ENCODE data around the gene GJD4.
A peak's percentile ranks its signal among the peaks of the same experiment; 100 is the strongest.

GJD4 gene, protein sequence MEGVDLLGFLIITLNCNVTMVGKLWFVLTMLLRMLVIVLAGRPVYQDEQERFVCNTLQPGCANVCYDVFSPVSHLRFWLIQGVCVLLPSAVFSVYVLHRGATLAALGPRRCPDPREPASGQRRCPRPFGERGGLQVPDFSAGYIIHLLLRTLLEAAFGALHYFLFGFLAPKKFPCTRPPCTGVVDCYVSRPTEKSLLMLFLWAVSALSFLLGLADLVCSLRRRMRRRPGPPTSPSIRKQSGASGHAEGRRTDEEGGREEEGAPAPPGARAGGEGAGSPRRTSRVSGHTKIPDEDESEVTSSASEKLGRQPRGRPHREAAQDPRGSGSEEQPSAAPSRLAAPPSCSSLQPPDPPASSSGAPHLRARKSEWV

DNA sequence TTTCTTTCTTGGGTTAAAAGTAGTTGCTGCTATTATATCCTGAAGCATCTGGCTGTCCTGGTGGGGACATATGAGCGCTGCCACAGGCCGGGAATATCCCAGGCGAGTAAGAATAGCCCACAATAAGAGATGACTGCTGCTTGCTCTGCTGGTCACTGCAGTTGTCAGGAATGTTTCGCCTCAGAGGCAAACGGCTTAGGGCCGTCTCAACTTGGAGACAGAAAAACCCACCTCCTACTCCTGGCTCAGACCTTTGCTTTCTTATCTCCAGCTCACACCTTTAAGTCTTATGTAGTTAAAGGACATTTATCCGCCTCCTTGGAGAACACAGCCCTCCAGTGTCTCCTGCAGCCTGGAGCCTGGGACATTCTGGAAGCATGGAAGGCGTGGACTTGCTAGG, at the start of gene GJD4:
Gene GJD4 (plus strand): TSS at position 151 of the 400 bp plus-strand sequence. CDS start 227 bp downstream, at position 378.
- no peak for DNase-seq (ENCODE audit: low read depth)

GRCh38 chr10:35555962-35556930, 48.9 kb upstream of the GJD4 start:
- no peak for DNase-seq (ENCODE audit: low read depth)

GRCh38 chr10:35558276-35558675, 46.9 kb upstream of the GJD4 start:
- no peak for DNase-seq (ENCODE audit: low read depth)

DNA sequence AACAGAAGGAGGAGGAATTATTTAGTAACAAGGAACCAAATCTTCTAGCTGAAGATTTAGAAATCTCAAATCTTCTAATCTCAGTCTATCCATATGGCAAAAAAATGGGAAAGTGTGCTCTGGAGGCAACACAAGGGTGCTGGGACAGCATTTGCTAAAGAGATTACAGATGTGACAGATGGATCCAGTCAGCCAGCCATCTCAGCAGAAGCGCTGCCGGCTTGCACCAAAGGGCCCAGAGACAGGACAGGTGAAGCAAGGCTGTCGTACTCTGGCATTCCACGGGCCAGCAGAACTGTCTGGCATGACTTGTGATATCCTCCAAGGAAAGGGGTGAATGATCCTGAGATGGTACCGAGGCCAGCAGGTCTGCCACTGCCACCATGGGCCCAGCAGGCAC, 45.7 kb upstream of the GJD4 start:
- no peak for DNase-seq (ENCODE audit: low read depth)

DNA sequence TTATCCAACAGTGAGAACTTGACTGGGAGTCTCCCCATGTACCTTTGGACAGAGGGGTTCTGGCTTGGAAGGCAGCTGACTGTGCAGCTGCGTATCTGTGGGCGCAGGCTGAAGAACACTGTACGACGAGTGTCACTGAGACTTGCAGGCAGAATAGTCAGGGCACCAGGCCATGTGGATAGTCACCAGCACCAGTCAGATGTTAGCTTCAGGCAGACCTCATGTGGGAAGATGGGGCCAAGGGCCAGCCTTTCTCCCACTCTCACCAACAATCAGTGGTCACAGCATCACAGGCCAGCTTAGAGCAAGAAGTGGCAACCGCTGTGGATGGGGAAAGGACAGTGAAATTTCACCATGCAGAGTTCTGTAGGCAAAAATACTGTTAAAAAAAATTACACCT, 43.4 kb upstream of the GJD4 start:
- no peak for DNase-seq (ENCODE audit: low read depth)

GRCh38 chr10:35562427-35562826, 42.7 kb upstream of the GJD4 start:
- DNase-seq (ENCODE audit: low read depth), result no peak

- peak; percentile 29 for DNase-seq (ENCODE audit: low read depth)
These were observed 41.8 kb upstream of the GJD4 start for GRCh38 chr10:35563261-35563891.

DNA sequence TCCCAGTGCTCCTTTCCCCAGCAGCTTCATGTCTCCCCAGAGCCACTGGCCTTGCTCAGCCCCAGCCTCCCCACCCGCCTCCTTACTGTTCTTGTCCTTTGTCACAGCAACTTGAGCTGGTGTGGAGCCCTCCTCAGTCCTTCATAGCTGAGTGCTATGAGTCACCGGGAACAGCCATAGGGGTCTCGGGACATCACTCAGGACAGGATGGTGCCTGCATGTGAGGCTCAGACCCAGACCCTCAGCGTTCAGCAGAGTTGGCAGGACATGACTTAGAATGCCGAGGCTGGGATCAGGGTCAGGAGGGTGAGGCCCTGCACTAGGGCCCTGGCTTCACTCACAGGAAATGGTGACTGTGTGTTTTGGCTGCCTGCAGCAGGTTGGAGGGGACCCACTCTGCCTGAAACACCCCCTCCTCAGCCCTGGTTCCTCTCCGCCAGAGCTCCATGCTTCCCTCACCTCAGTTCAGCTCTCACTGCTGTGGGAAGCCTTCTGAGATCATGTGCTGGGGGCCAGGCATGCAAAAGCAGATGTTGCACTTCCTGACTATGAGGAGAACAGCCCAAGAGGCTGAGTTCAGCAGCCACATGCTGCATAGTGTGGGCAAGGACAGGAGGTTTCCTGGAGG, 40.7 kb upstream of the GJD4 start:
- no peak for DNase-seq (ENCODE audit: low read depth)

DNA sequence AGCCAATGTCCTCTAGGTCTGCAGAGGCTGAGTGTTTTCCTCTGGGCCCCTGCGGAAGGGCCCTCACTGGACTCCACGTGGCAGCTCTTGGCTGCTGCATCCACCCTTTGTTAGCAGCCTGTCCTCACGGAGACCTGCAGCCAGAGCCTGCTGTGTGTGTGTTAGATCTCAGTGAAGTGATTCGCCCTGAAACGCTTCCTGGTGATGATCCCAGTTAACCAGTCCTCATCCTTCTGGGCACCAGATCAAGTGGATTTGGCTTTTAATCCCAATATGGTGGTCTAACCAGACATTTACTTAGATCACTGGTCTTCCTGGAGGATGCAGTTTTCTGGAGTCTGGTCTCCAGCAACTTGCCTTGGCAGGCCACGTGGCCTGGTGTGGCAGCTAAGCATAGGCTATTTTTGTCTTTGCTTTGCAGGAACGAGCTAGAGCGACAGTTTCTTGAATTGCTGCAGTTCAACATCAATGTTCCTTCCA, 39.5 kb upstream of the GJD4 start:
- DNase-seq (ENCODE audit: low read depth), result no peak

DNA sequence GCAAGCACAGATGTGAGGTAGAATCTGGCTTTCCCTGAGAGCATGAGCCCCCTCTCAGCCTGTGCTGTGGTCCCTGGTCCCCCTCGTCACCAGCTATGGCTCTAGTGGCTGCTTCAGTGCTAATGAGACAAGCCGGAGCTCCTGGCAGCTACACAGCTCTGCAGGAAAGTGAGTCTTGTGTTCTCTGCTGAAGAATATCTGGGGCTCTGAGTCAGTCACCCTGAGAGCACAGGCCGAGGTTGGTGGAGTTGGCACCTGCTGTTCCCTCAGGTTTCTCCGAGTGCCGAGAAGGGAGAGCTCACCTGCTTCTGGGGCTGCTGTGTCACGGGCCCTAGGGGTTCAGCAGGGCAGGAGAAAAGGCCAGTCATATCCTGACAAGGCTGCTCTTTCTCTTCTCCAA, 37.2 kb upstream of the GJD4 start:
- no peak for DNase-seq (ENCODE audit: low read depth)

DNA sequence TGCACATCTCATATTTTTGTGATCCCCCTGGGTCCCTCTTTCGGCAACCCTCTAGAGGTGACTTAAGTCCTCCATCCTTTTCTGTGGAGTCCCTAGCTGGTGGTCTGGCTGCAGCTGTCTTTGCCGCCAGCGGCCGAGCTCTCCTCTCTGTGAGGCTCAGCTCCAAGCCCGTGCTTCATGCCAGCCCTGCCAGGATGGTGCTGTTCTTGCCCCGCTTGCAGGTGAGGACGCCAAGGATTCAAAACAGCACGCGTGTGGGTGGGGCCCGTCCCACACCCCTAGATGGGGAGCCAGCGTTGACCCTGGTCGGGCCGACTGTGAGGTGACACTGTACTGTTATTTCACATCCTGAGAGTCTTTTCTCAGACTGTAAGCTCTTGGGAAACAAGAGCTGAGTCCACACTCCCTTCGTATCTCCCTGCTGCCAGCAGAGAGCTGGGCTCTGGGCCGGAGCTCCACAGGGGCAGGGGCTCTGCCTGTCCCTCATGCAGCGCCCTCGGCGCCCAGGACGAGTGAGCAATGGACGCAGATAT, 36.6 kb upstream of the GJD4 start:
- no peak for DNase-seq (ENCODE audit: low read depth)

- DNase-seq (ENCODE audit: low read depth), result no peak
These were observed 35.9 kb upstream of the GJD4 start for GRCh38 chr10:35569111-35569707.

GRCh38 chr10:35569836-35570235, 35.3 kb upstream of the GJD4 start:
- DNase-seq (ENCODE audit: low read depth), result no peak

GRCh38 chr10:35570397-35570796, 34.7 kb upstream of the GJD4 start:
- no peak for DNase-seq (ENCODE audit: low read depth)

- DNase-seq (ENCODE audit: low read depth), result no peak
These were observed 32.6 kb upstream of the GJD4 start for GRCh38 chr10:35572583-35572982.

- DNase-seq (ENCODE audit: low read depth), result no peak
These were observed 31.3 kb upstream of the GJD4 start for GRCh38 chr10:35573796-35574195.

DNA sequence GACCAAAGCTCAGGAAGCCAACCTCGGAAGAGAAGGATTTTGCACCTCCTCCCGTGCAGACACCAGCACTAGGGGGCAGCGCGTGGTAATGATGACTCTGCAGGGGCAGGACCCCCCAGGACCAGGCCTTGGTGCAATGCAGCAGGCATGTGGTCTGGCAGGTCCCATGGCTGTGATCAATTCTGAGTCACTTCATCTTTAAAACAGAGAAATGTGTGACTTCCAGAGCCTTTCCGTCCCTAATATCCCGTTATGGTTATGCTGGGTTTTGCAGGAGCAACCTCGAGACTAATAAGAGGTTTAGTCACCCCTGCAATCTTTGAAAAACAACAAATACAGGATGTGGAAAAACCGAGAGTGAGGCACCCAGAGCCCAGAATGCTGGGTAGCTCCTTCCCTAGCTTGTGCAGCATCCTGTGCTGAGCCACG, 30.2 kb upstream of the GJD4 start:
- DNase-seq (ENCODE audit: low read depth), result no peak

DNA sequence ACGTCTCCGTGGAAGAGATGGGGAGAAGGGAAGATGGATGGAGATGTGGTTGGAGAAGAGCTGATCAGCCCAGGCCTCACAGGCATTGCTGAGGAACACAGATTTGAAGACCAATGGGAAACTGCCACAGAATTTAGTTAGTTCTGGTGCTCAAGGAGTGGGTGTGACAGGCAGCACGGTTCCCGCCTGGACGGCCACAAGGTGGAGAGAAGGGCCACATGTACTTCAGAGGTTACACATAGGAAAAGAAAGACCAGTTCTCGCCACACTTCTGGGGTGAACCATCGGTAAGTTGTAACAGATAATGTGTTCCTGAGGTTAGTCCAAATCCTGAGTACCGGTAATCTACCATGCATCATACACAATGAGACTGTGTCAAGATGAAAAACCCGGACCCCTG, 29.5 kb upstream of the GJD4 start:
- DNase-seq (ENCODE audit: low read depth), result no peak

DNA sequence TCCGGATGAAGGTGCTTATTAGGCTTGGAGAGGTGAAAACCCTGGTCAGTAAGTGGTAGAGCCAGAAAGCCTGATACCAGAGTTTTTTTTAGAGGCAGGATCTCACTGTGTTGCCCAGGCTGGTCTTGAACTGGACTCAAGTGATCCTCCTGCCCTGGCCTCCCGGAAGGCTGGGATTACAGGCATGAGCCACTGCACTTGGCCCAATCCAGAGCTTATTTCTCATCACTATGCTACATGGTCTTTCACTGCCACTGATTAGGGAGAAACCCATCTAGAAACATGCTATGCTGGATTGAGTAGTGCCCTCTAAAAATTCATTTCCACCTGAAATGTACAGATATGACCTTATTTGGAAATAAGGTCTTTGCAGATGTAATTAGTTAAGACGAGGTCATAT, 28.4 kb upstream of the GJD4 start:
- DNase-seq (ENCODE audit: low read depth), result no peak

- DNase-seq (ENCODE audit: low read depth), result no peak
These were observed 27.1 kb upstream of the GJD4 start for GRCh38 chr10:35577926-35578617.

DNA sequence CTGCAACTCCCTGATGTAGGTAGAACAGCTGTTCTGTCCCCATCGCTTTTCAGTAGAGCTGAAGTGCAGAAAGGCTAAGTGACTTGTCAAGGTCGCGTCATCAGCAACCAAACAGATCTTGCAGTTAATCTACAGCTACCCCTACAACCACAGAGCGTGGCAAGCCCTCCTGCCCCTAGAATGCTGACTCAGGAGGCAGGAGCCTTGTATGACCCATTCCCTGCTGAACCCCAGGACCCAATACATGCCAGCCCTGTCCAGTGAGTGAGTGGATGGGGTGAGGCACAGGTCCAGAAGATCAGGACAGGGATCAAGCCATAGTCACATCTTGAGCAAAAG, 26.6 kb upstream of the GJD4 start:
- DNase-seq (ENCODE audit: low read depth), result no peak
